SK-N-MC (cell line): ENCODE data around the gene SLC39A12.

Experiments used
- EZH2 ChIP-seq: fragments of 200-600 bp; sonication (generic); IDR thresholded peaks from one replicate; pipeline ENCODE4 v1.6.1; 2017; ENCODE audit warnings: antibody characterized with exemption
- POLR2AphosphoS5 ChIP-seq: IDR thresholded peaks from 2 replicates; pipeline ENCODE4 v1.6.1; 2012; ENCODE audit warnings: mild to moderate bottlenecking, low read depth, low read length, borderline replicate concordance

DNA sequence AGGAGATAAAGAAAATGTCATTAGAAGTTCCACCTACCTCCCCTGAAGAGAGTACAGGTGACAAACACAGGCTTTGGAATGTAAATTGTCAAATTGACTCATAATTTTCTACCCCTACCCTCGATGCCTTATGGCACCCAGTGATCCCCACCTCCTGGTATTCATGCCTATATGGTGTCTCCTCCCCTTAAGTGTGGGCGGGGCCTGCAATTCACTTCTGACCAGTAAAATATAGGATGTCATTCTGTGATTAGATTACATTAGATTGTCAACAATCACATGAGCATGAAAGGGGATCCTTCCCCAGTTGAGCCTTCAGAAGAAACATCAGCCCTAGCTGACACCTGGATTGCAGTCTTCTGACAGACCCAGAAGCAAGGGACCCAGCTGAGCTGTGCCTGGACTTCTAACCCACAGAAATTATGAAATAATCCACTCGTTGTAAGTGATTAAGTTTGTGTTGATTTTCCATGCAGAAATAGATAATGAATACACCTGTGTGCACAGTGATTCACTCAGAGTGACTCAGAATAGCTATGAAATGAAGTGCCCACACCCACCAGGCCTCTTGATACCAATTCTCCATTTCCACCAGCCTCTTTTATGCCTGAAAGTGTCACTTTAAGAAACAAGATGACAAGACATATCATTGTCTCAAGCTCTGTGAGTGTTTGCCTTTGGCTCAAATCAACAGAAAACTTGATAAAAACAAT, 8.5 kb upstream of the SLC39A12 start:
- TF ChIP-seq EZH2 (no peak), POLR2AphosphoS5 (no peak)
